HK-2 (cell line): ENCODE results near the gene UTP14C.
"Not testable (repeated sequence)": the region's sequence is repeated elsewhere in the genome, so short reads cannot be mapped to it uniquely, and the experiment has no call there.

Source experiments
- DNase-seq: peaks from one replicate; pipeline ENCODE4 v3.0.0-alpha.2; 2018; ENCODE audit not compliant: unreplicated experiment

The UTP14C gene

GRCh38 chr13:52048516-52048915 is 24.0 kb downstream of the UTP14C start:
- DNase-seq: no peak

DNA sequence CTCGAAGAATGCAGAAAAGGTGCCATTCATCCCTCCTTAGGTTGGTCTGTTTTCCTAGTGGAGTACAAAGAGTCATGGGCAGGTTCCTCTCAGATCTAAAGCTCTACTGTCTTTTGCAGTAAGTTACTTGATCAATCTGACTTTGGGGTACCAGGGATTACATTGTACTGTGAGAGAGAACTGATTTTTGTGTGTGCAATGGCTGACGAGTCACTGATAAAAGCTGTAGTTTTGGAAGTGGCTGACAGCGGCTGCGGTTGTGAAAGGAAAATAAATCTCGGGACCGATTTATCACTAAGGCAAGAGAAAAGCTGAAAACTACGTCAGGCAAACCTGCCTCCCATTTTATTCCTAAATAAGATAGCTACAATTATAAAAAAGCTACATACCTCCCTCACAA is 26.9 kb downstream of the UTP14C start:
- no peak for DNase-seq

DNA sequence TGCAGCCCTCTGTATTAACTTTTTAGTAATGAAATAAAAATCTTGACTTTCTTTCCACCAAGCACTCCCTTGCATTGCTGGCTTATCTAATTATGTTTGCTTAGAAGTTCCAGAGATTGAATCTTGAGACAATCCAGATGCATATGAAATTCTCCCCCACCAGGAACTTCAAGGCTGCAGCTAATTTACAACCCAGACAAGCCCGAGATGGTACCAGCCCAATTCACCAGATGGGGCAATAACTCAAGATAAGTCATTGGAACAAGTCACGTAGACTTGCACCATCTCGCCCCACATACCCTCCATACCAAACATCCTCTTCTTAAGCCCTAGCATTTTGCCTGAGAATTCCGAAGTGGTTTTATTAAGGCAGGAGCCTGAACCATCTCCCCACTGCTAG is 29.0 kb downstream of the UTP14C start:
- no peak for DNase-seq

- DNase-seq: not testable (repeated sequence)
Observed at GRCh38 chr13:52061064-52061463, 36.6 kb downstream of the UTP14C start.

DNA sequence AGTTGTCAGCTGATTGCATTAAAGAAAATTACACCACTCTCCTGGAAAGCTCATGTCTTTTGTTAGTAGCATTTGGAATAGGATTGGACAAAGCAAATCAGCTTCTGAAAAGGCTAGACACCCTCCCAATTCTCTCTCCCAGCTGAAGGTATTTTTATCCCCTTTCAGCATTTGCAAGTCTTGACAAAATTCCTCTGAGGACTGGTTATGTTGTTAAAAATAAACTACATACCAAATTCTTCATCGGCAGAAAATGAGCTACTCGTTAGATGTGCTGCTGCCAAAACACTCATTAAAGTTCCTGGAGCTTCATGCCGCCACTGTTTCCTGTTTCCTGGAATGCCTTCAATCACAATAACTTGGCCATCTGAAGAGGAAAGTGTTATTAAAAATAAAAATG is 37.1 kb downstream of the UTP14C start:
- DNase-seq: no peak

- no peak for DNase-seq
Observed at GRCh38 chr13:52067237-52067636, 42.7 kb downstream of the UTP14C start.

DNA sequence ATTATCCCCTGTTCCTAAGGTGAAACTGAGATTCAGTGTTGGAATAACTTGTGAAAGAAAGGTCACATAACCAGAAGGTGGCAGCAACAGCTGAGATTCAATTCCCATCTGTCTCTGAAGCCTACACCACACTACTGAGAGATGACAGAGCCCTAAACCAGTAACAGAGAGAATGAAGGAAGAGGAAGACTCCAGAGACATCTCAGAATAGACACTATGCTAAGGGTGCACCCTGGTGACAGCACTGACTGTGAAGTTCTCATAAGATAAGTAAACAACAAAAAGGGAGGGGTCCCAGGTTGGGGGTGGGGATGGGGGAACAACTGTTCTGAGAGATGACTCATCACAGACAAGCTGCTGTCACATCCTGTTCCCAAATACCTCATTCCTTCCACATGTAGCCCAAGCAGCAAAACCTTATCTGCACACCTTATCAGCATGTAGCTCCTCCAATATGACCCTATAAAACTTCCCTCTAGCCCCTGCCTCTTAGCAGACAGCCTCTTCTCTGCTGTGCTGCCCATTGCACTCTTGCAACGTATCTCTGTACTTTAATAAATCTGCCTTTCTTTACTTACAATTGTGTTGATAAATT is 46.5 kb downstream of the UTP14C start:
- DNase-seq: no peak
